AG10803 (cell line): ENCODE data around the gene SLC2A4.
"Not testable (repeated sequence)": the region's sequence is repeated elsewhere in the genome, so short reads cannot be mapped to it uniquely, and the experiment has no call there.

Experiments
- DNase-seq: peaks from one replicate; pipeline ENCODE4 v3.0.0; 2010; ENCODE audit warnings: low read depth
- H3K4me3 ChIP-seq: 2 replicates; pipeline ENCODE4 v1.5.1; 2011; ENCODE audit warnings: mild to moderate bottlenecking, low read length, control low read depth
- CTCF ChIP-seq: conservative IDR thresholded peaks from 2 replicates; pipeline ENCODE4 v1.5.1; 2011; ENCODE audit warnings: mild to moderate bottlenecking, low read length, control low read depth, inconsistent platforms

The SLC2A4 gene

GRCh38 chr17:7241783-7242716 is 39.5 kb upstream of the SLC2A4 start, which contains the start of gene GABARAP:
Gene GABARAP, minus strand, starts transcription at chr17:7242449. Its CDS starts 119 bp downstream, at chr17:7242330.
- DNase-seq = peak; percentile 92
- TF ChIP-seq CTCF = no peak
- peak within 1 kb of the TSS; percentile 100 for H3K4me3 ChIP-seq

- peak overlapping the region; percentile 100 for H3K4me3 ChIP-seq
- no peak for TF ChIP-seq CTCF
- DNase-seq = peak; percentile 97
These were observed 38.6 kb upstream of the SLC2A4 start for GRCh38 chr17:7242717-7243452.

- peak overlapping the region; percentile 100 for H3K4me3 ChIP-seq
- no peak for DNase-seq
- no peak for TF ChIP-seq CTCF
These were observed 38.1 kb upstream of the SLC2A4 start for GRCh38 chr17:7243453-7243729.

GRCh38 chr17:7243838-7244237 is 37.7 kb upstream of the SLC2A4 start:
- not testable (repeated sequence) for H3K4me3 ChIP-seq, DNase-seq

GRCh38 chr17:7246779-7247178 is 34.7 kb upstream of the SLC2A4 start:
- TF ChIP-seq CTCF = no peak
- no peak overlapping the region for H3K4me3 ChIP-seq
- DNase-seq = no peak

- TF ChIP-seq CTCF = no peak
- no peak overlapping the region for H3K4me3 ChIP-seq
- no peak for DNase-seq
These were observed 32.7 kb upstream of the SLC2A4 start for GRCh38 chr17:7248796-7249195.

- H3K4me3 ChIP-seq = no peak overlapping the region
- TF ChIP-seq CTCF = no peak
These were observed 32.3 kb upstream of the SLC2A4 start for GRCh38 chr17:7249214-7249613.

More at GRCh38 chr17:7249214-7249613, 32.3 kb upstream of the SLC2A4 start:
- no peak for DNase-seq
